ENCODE results near the gene VASP.
A peak's percentile ranks its signal among the peaks of the same experiment; 100 is the strongest.

Gene VASP

DNA sequence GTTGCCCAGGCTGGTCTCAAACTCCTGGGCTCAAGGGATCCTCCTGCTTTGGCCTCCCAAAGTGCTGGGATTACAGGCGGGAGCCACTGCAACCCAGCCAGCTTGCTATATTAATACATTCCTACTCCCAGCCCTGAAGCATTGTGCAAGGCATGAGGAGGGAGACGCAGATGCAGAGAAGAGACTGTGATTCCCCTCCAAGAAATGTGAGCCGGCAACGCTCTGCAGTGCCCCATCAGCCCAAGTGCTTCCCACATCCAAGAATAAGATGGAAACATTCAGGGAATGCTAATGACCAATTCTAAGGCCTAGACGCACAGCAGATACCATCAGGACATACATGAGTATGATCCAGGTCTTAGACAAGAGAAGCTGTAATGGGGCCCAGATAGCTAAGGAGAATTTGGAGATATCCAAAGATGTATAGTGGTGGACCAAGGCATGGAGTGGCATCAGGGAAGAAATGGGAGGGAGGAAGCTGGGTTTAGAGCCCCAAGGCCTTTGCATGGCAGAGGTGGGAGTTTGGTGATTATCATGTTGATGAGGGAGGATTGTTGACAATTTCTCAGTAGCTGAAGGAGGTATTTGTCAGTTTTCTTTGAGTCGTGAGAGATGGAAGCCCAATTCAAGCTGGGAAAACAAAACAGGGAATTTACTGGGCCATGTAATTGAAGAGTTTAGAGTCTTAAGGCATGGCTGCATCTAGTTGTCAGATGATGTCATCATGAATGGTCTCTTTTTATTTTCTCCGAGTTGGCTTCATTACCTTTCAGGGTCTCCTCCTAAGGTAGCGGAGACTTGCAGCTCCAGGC is 6.2 kb upstream of the VASP start:
- no peak overlapping the region for H3K4me3 ChIP-seq (ENCODE audit: low read length)
- H2AFZ ChIP-seq (ENCODE audit: low read depth, low read length) = no peak overlapping the region
- TF ChIP-seq CTCF (IDR thresholded peaks at IDR 0.05; ENCODE audit: low read depth, low read length) = no peak
- TF ChIP-seq EZH2phosphoT487 (IDR thresholded peaks at IDR 0.05; ENCODE audit: low read depth) = no peak

DNA sequence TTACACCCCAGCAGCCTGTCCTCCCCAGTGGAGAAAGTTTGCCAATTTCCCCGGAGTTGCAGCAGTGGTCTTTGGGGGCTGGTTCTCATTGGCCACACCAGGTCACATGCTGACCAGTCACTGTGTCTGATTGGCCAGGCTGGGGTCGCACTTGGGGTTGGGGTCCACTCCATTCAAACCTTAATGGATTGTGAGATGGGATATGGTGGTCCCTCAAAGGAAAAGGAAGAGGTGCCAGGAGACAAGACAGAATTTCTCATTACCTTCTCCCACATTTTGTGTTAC is 5.6 kb upstream of the VASP start:
- Histone ChIP-seq H3K27me3 (ENCODE audit: low read depth, low read length) (no peaks in the 10 kb centered on the region), H3K27ac (ENCODE audit: low read length) (peak overlapping the region; percentile 86), H3K9ac (ENCODE audit: low read length) (peak overlapping the region; percentile 18; the same call in 1 of the 2 replicates), H3K4me2 (ENCODE audit: low read length) (peak overlapping the region; percentile 81), H3K9me3 (ENCODE audit: insufficient read depth, low read length) (no peaks in the 10 kb centered on the region), H3K4me3 (ENCODE audit: low read length) (peak overlapping the region; percentile 61; the same call in 1 of the 2 replicates), H3K79me2 (ENCODE audit: low read length) (0 out of 2 replicates have a peak, but pooled peaks cover 4% of the 10 kb centered on the region), H4K20me1 (ENCODE audit: insufficient read depth, low read length) (no peaks in the 10 kb centered on the region), H2AFZ (ENCODE audit: low read depth, low read length) (no peak overlapping the region), H3K36me3 (replicated peaks; ENCODE audit: low read depth, low read length) (no peaks in the 10 kb centered on the region), H3K4me1 (ENCODE audit: low read length) (peaks cover 38% of the 10 kb centered on the region)
- TF ChIP-seq CTCF (IDR thresholded peaks at IDR 0.05; ENCODE audit: low read depth, low read length) = no peak
- no peak for TF ChIP-seq EZH2phosphoT487 (IDR thresholded peaks at IDR 0.05; ENCODE audit: low read depth)

More for the DNA sequence above, 6.2 kb upstream of the VASP start:
- Histone ChIP-seq H3K79me2 (ENCODE audit: low read length) (0 out of 2 replicates have a peak, but pooled peaks cover 4% of the 10 kb centered on the region), H3K9ac (ENCODE audit: low read length) (no peak overlapping the region), H3K9me3 (ENCODE audit: insufficient read depth, low read length) (no peaks in the 10 kb centered on the region), H3K27me3 (ENCODE audit: low read depth, low read length) (0 out of 2 replicates have a peak, but pooled peaks cover 4% of the 10 kb centered on the region), H3K4me1 (ENCODE audit: low read length) (peaks cover 41% of the 10 kb centered on the region), H3K36me3 (replicated peaks; ENCODE audit: low read depth, low read length) (no peaks in the 10 kb centered on the region), H3K4me2 (ENCODE audit: low read length) (peak overlapping the region; percentile 81; the same call in 1 of the 2 replicates), H3K27ac (ENCODE audit: low read length) (peak overlapping the region; percentile 86), H4K20me1 (ENCODE audit: insufficient read depth, low read length) (no peaks in the 10 kb centered on the region; the same call in 1 of the 2 replicates)

GRCh38 chr19:45502111-45502510 is 5.2 kb upstream of the VASP start:
- Histone ChIP-seq H3K4me1 (ENCODE audit: low read length) (peaks cover 38% of the 10 kb centered on the region), H3K9me3 (ENCODE audit: insufficient read depth, low read length) (no peaks in the 10 kb centered on the region), H2AFZ (ENCODE audit: low read depth, low read length) (peak overlapping the region; percentile 25; the same call in 1 of the 2 replicates), H3K79me2 (ENCODE audit: low read length) (0 out of 2 replicates have a peak, but pooled peaks cover 4% of the 10 kb centered on the region), H3K9ac (ENCODE audit: low read length) (peak overlapping the region; percentile 60), H3K36me3 (replicated peaks; ENCODE audit: low read depth, low read length) (no peaks in the 10 kb centered on the region), H3K4me3 (ENCODE audit: low read length) (peak overlapping the region; percentile 61), H4K20me1 (ENCODE audit: insufficient read depth, low read length) (no peaks in the 10 kb centered on the region), H3K27me3 (ENCODE audit: low read depth, low read length) (no peaks in the 10 kb centered on the region), H3K27ac (ENCODE audit: low read length) (peak overlapping the region; percentile 86), H3K4me2 (ENCODE audit: low read length) (peak overlapping the region; percentile 81)
- no peak for TF ChIP-seq EZH2phosphoT487 (IDR thresholded peaks at IDR 0.05; ENCODE audit: low read depth)
- TF ChIP-seq CTCF (IDR thresholded peaks at IDR 0.05; ENCODE audit: low read depth, low read length) = no peak

- H3K27ac ChIP-seq (ENCODE audit: low read length) = no peak overlapping the region
- H3K4me3 ChIP-seq (ENCODE audit: low read length) = no peak overlapping the region
- H4K20me1 ChIP-seq (ENCODE audit: insufficient read depth, low read length) = no peaks in the 10 kb centered on the region
- no peak overlapping the region for H3K9ac ChIP-seq (ENCODE audit: low read length)
- no peaks in the 10 kb centered on the region for H3K27me3 ChIP-seq (ENCODE audit: low read depth, low read length)
- no peak overlapping the region for H2AFZ ChIP-seq (ENCODE audit: low read depth, low read length)
- H3K79me2 ChIP-seq (ENCODE audit: low read length) = peaks cover 21% of the 10 kb centered on the region
- peaks cover 38% of the 10 kb centered on the region for H3K4me1 ChIP-seq (ENCODE audit: low read length)
- H3K4me2 ChIP-seq (ENCODE audit: low read length) = no peak overlapping the region
- H3K9me3 ChIP-seq (ENCODE audit: insufficient read depth, low read length) = no peaks in the 10 kb centered on the region
- peaks cover 4% of the 10 kb centered on the region for H3K36me3 ChIP-seq (replicated peaks; ENCODE audit: low read depth, low read length)
- TF ChIP-seq EZH2phosphoT487 (IDR thresholded peaks at IDR 0.05; ENCODE audit: low read depth) (no peak), CTCF (IDR thresholded peaks at IDR 0.05; ENCODE audit: low read depth, low read length) (no peak)
Measured at GRCh38 chr19:45503909-45504308, 3.4 kb upstream of the VASP start.

Measured in OCI-LY3 (cell line).